A204.1 (cell line): ENCODE data around the gene SLC7A6OS.

Experiments
- FAIRE-seq: peaks from 2 replicates; lab custom pipeline; 2012; peaks lifted over from hg19 to GRCh38; lab: Jason Lieb, UNC

The SLC7A6OS gene

DNA sequence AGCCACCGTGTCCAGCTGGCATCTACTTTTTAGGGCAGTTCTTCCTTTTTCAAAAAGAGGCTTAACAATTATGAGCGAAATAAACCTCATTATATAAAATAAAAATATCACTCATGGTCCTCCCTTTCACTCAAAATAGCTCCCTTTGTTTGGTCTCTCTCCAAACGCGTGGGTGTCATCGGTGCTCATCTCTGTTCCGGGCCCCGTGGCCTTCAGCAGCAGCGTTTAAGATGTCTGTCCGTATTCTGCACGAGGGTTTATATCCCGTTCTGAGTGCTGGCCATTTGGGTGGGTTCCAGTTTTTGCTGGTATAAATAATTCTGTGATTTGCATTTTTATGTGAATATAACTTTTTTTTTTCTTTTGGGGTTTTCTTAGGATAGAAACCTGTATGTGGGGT lies 33.5 kb upstream of the SLC7A6OS start:
- FAIRE-seq: no peak

DNA sequence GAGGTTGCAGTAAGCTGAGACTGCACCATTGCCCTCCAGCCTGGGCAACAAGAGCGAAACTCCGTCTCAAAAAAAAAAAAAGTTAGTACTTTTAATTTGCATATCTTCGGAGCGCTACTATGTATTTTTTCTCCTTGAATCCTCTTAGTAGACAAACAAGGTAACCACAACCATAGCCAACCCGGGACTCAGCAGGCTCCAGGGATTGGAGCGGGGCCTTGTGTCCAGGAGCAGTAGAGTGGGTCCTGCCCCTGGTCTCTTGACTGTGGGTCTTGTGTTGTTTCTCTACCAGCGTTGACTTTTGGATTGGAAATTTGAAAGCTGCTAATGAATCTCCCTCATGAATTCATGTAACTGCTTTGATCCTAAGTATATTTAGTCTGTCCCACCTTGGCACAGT lies 32.4 kb upstream of the SLC7A6OS start:
- FAIRE-seq: no peak

DNA sequence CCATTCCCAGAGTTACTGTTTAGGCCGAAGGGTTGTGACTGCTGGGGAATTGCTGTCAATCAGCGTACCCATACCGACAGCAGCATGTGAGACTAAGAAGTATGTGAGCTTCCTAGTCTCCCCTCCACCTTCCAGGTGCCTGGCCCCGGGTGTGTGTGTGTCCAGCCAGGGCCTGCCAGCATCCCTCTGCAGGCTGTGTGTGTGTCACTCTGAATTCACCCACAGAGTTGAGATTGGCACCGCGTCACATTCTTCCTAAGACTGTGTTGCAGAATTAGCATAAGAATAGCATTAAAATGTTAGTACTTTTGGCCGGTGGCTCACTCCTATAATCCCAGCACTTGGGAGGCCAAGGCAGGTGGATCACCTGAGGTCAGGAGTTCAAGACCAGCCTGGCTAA lies 31.9 kb upstream of the SLC7A6OS start:
- FAIRE-seq: no peak

DNA sequence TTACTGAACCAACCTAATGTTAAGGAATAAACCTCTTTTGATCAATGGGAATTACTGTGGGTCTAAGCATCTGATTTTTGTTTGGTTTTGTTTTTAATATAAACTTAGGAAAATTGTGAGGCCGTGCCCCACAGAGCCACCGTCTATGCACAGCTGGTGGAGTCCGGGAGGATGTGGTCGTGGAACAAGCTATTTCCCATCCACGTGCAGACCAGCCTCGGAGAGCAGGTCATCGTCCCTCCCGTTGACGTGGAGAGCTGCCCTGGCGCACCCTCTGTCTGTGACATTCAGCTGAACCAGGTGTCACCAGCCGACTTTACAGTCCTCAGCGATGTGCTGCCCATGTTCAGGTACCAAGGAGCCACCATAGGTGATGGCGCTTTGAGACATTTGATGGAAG lies 28.5 kb upstream of the SLC7A6OS start:
- FAIRE-seq: no peak

DNA sequence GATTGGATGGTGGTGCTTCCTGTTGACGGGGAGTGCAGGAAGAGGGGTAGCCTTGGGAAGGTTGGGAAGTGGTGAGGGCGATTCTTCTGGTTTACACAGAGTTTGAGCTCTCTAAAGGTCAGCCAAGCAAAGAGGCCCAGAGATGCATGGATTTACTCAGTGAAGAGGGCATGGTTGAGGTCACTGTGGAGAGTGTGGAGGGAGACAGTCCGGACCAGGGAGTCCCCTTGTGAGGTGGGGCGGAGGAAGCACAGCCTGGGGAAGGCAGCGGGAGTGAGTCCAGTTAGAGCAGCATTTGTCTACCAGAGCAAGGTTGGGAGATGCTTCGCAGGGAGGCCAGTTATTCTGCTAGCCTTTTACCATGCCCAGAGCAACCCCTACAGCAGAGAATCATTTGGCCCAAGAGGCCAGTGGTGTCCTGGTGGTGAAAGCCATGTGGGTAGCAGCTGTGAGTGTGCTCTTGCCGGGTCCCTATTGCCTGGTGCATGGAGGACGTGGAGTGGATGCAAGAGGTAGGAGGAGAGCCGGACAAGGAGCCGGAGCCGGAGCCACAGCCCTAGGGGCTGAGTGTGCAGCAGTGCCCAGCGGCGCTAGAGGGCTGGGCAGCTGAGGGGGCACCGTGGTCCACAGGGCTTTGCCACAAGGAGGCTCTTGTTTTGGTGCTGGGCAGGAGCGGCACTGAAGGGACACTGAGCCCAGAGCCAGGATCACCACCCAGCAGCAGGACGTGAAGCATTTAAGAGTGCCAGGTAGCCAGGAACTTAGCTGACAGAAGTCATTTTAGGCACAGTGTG lies 27.8 kb upstream of the SLC7A6OS start:
- FAIRE-seq: no peak

DNA sequence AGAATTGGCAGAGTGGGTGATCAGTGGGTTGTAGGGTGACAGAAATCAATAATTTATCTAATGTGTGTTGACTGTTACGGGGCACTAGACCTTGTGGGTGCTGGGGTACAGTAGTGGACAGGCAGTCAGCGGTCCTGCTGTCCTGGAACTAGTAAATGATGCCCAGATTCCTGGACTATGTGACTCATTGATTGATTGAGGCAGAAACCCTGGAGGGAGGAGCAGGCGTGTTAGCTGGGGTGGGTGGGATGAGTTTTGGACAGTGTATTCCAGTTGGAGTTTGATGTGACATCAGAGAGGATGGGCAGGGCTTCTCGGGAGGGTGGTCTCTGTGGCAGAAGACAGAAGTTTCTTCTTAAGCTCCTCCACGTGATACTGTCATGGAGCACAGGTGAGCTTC lies 24.4 kb upstream of the SLC7A6OS start:
- FAIRE-seq: no peak

DNA sequence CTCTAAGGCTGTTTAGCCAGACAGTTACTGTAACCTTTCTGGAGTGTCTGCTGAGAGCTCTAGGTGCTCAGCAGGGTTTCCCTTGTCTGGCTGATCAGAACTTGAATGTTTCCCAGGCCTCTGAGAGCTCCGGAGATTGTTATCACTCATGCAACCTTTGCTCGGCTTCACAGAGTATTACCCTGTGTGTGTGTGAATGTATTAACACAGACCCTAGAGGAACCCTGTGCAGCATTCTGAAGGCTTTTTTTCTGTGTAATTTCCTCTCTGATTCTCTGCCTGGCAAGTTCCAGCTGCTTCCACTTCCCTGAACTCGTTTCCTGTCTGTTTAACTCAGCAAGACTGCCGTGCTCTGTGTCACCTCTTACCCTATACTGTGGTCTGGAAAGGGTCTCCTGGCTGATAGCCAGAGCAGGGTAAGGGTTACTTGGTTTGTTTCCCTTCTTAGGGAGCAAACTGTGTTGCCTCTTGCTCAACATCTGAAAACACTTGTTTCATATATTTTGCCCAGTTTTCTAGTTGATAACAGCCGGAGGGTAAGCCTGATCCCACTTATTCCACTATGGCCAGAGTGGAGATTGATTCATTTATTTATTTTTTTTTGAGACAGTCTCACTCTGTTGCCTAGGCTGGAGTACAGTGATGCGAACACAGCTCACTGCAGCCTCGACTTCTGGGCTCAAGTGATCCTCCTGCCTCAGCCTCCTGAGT lies 21.8 kb upstream of the SLC7A6OS start:
- no peak for FAIRE-seq

DNA sequence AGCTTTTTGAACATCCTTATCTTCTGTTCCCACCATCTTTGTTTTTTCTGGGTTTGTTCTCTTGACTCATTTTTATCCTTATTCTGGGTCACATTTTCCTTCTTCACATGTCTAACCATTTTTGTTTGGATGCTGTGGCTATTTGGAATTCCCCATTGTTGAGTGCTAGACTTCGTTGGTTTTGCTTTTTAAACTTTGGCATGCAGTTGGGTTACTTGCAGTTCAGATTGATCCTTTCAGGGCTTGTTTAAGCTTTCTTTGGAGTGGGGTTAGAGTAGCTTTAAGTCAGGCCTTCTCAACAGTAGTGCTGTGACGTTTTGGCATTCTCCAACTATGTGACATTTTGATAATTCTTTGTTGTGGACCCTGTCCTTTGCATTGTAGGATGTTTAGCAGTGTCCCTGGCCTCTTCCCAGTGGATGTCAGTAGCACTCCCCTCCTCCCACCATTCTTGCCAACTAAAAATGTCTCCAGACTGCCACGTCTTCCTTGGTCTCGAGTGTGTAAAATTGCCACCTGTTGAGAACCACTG lies 21.2 kb upstream of the SLC7A6OS start:
- no peak for FAIRE-seq

DNA sequence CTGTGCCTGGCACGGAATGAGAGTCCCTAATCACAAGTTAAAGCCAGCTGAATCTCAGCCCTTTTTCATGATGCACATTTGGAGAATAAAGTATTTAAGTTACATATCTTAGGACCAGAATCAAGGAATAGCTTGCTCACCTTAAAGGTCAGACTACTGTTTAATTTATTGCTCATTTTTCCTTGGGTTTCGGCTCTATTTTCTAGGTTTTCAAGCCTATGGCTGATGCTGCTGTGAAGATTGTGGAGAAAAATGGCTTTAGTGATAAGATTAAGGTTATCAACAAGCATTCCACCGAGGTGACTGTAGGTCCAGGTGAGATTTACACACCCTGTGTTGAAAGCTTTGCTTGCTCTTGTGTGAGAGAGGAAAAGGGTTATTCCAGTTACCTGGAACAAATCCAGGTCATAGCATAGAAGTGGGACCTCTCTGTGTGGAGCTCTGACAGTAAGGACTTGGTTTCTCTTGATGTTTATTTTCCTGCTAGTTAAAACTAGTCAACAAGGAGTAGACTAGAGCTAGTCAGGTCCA lies 18.2 kb upstream of the SLC7A6OS start:
- FAIRE-seq: no peak

DNA sequence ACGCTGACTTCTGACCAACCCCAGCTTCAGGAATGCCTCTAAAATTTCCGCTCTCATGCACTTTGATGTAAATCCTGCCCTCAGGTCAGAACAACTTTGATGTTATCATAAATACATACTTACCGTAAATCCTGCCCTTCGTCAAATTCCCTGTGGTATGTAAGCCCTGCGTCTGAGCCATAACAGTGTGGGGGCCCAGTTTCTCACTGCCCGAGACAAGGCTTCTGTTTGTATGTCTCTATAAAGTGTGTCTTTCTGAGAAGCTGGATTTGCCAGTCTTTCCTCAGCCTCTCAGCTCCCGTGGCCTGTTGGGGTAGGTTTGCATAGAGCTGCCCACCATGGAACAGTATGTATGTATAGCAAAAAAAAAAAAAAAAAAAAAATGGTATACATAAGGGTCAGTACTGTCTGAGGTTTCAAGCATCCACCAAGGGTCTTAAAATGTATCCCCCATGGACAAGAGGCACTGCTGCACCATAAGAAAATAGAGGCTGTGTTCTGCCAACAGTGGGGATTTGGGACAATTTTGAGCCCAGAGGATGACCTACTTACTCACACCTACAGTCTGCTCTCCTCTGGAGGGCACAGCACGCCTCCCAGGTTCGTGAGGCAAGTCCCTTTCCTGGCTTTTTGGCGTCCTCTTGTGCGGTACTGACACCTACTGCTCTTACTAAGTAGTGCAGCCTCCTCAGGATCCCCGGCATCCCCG lies 17.6 kb upstream of the SLC7A6OS start:
- no peak for FAIRE-seq

DNA sequence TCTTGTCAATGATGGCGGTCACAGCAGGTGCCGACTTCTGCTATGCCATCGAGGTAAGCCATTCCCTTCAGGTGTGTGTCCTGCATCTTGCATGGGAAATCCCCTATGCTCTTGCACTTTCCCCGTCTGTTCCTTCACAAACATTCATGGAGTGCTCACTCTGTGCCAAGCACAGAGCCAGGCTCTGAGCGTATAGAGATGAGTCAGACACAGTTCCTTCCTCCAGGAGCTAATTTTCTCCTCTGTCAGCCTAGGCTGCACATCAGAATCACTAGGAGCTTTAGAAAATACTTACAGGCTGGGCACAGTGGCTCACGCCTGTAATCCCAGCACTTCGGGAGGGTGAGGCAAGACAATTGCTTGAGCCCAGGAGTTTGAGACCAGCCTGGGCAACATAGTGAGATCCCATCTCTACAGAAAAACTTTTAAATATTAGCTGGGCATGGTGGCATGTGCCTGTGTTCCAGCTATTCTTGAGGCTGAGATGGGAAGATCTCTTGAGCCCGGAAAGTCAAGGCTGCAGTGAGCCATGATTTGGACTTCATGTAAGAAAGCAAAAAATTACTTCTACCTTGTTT lies 14.1 kb upstream of the SLC7A6OS start:
- FAIRE-seq: no peak

DNA sequence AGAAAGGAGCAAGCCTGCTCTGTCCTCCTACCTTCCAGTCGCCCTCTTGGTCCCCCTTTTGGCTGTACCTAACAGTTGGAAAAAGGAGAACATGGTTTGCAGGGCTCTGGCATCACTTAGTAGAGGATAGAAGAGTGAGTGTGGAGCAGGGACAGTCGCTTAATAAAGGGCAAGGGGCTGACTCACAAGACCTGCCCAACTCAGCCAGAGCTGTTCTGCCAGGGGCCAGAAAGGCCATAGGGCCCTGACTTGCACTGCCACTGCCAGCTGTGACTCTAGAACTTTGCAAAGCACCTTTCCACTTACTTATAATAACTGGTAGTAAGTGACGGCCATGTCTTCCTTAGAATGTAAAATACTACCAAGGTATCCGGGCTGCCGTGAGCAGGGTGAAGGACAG lies 13.6 kb upstream of the SLC7A6OS start:
- FAIRE-seq: no peak

DNA sequence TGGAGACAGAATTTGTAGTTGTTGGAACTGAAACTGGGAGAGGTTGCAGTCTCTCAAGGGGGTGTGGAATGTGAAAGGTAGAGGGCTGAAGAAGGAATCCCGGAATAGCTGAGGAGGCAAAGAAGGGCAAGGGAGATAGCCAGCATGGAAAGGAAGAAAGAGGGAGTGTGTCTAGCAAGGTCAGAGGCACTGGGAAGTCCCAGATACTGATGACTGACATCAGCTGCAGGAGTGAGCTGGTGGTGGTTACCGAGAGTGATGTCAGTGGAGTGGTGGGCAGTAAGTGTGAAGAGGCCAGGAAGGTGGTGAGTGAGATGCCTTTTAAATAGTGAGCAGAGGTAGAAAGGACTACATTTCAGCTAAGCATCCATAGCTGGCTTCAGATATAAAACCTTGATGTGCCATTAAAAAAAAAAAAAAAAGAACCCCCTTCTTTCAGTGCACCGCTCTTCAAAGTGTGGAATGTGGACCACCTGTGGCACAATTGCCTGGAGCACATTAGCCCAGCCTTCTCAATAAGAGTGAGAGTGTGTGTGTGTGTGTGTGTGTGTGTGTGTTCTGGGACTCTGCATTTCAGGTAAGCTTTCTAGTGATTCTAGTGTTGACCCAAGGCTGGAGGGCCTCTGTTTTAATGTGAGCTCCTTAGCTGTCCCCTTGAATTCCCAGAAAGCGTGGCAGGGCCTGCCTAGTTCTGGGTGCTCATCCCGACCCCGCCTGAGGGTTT lies 8.6 kb upstream of the SLC7A6OS start:
- FAIRE-seq: no peak

DNA sequence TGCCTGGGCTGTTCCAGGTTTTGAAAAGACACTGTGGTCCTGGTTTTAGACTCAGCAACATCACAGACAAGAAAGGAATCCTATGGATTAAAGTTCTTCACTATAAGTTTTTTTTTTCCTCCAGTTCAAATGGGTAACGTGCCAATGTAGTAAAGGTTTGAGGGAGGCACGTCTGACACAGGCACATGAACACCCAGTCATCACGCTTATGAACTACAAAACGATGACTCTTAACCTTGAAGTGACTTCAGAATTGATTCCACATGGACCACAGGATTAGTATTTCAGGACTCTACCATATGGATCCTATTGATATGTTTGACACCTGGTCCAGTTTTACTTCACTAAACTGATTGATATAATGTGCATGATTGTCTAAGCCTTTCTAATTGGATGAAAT lies 2.4 kb upstream of the SLC7A6OS start:
- FAIRE-seq: no peak

DNA sequence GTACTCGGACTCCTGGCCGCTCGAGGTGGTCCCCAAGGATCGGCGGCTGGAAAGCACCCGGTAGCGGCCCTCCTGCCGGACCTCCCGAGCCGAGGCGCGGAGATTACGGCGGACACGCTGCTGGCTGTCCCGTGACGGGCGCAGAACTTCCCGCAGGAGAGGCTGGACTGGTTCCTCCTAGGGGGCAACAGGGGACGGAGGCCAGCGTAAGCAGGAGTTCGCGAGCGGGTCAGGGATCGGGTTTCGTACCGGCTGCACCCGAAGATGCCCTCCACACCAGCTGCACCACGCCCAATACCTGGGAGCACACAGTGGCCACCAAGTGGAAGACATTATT lies 341 bp downstream of the SLC7A6OS start:
- no peak for FAIRE-seq

DNA sequence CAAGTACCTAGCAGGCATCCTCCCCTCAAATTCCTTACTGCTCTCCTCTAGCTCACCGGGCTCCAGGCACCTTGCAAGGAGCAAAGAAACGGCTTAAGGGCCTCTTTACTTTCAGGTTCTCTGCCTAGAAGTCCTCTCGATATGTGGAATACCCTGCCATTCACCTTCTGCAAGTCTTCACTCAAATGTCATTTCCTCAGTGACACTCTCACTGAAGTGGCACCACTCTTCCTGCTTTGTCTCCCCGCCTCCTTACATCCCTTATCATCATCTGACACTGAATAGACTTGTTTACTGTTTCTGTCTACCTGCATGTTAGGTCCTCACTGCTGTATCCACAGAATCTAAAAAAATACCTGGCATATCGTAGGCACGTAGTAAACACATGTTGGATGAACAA lies 947 bp downstream of the SLC7A6OS start:
- no peak for FAIRE-seq

DNA sequence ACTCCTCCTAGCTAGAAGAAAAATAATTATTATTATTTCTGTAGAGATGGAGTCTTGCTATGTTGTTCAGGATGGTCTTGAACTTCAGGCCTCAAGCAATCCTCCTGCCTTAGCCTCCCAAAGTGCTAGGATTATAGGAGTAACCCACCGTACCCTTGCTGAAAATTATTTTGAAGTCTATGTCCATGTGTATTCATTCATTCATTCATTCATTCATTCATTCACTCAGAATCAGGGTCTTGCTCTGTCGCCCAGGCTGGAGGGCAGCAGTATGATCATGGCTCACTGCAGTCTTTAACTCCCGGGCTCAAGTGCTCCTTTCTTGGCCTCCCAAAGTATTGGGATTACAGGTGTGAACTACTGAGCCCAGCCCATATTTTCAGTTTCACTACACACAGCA lies 4.1 kb downstream of the SLC7A6OS start:
- FAIRE-seq: no peak

DNA sequence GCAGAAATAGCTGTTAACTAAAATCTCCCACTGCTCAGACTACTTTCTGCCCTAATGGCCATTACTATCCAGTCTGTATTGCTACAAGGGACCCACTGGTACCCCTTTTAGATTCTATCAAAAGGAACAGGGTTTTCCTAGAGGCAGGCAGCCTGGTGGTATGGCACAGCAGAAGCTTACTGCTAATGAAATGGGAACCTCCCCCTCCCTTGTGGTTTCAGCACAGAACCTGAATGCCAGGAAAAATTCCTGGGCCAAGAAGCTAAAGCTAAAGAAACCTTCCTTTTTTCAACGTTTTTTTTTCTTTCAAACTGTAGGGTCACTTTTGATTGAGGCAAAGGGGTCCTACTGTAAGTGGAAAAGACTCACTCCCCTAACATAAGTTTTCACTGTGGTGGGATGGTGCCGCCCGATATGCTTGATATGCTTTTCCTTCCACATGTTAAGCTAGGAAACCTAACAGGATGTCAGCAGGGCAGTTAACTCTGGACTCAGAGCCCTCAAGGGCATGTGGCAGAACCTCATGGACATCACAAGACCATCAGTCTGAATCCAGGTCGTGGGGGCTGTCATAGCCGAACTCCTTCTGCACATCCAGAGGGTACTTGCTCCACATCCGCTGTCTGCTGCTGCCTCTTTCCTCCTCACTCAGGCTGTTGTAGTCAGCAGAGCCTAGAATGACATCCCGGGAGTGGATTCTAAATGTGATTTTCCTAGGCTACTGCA lies 9.8 kb downstream of the SLC7A6OS start:
- FAIRE-seq: no peak

DNA sequence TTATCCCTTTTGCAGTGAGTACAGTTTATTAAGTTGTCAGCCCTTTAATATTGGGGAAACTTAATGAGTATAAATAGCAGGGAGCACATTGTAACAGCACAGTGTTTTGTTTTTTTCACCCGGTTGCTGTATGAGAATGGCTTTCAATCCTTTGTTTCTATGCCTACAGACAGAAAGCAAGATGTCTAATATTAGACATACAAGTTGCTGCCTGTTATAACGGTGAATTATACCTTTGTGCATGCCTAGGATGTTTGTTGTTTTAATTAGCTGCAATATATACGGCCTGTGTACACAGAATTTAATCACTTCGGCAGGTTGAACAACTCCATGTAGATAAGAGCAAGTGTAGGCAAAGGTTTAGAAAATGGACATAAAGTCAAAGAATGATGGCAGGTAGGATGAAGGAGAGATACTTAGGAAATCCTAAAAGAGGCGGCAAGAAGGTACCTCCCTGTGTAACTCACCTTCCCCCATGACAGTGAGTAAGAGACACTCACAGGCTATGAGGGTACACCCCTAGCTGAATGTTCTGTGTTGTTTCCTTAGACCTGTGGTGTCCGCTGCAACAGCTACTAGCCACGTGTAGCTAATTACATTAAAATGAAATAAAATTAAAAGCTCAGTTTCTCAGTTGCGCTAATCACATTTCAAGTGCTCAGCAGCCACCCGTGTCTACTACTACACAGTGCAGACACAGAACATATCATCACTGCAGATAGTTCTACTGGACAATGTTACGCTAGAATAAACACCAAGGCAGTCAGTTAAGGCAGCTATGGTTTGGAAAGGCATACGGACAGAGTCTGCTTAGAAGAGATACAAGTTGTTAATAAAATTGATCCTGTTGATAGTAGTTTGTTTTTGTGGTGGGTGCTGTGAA lies 10.9 kb downstream of the SLC7A6OS start:
- no peak for FAIRE-seq

DNA sequence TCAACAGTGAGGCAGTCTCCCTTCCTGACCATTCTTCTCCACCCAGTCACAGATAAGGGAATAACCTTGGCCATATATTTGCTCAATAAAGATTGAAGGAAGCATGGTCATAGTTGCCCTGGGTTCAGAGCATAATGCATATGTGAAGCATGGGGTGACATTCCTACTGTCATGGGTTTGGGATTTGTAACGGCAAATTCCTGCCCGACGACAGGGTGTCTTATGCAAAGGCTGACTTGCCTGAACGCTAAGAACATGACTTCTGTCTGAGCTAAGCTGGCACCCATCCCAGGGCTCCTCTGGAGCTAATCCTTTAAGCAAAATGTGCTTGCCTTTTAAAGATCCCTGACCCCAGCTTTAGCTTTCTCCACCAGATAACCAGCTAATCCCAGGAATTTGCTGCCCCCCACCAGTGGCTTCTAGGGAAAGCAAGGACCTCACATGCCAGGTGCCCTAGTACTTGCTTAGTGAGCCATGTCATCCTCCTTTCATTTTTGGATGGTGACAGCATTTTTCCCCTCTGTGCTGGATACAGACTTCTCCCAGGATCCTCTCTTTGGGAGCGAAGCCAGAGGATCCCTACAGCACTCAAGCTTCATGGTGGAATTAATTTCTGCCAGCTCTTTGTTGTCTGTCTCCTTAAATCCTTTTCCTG lies 11.7 kb downstream of the SLC7A6OS start:
- no peak for FAIRE-seq
